ENCODE results near the gene HIRA. TPM values are rescaled to one million over a fixed set of nuclear protein-coding genes. Genes with fewer than 3 reads are reported as not detected.

Gene HIRA
- 9.6 TPM for total RNA-seq
- polyA plus RNA-seq (ENCODE audit: insufficient read depth in 1 of 8, insufficient read length in 8 of 8, low replicate concordance in 1 of 8), result 10 to 100 TPM; 16.6 to 23.4 (median 19.4) TPM
- long read RNA-seq, donor 1, full-length matches to known transcripts, result 1 of 1 reads
- long read RNA-seq, donor 1, partial matches to known transcripts, result 0 of 1 reads
- long read RNA-seq, donor 1, other reads (novel, unspliced or antisense), result 0 of 1 reads
- long read RNA-seq, donor 2, result 0 reads
- long read RNA-seq, donor 3, full-length matches to known transcripts, result 1 of 1 reads
- long read RNA-seq, donor 3, partial matches to known transcripts, result 0 of 1 reads
- long read RNA-seq, donor 3, other reads (novel, unspliced or antisense), result 0 of 1 reads
- long read RNA-seq, donor 4, full-length matches to known transcripts, result 1 of 1 reads
- long read RNA-seq, donor 4, partial matches to known transcripts, result 0 of 1 reads
- long read RNA-seq, donor 4, other reads (novel, unspliced or antisense), result 0 of 1 reads
- long read RNA-seq, donor 5, full-length matches to known transcripts, result 1 of 1 reads
- long read RNA-seq, donor 5, partial matches to known transcripts, result 0 of 1 reads
- long read RNA-seq, donor 5, other reads (novel, unspliced or antisense), result 0 of 1 reads
- long read RNA-seq, donor 6, full-length matches to known transcripts, result 2 of 2 reads
- long read RNA-seq, donor 6, partial matches to known transcripts, result 0 of 2 reads
- long read RNA-seq, donor 6, other reads (novel, unspliced or antisense), result 0 of 2 reads
- long read RNA-seq, donor 7, full-length matches to known transcripts, result 1 of 1 reads
- long read RNA-seq, donor 7, partial matches to known transcripts, result 0 of 1 reads
- long read RNA-seq, donor 7, other reads (novel, unspliced or antisense), result 0 of 1 reads
- long read RNA-seq, donor 8, result 0 reads
- long read RNA-seq, donor 9, result 0 reads
- long read RNA-seq, donor 10, full-length matches to known transcripts, result 2 of 2 reads
- long read RNA-seq, donor 10, partial matches to known transcripts, result 0 of 2 reads
- long read RNA-seq, donor 10, other reads (novel, unspliced or antisense), result 0 of 2 reads
- long read RNA-seq, donor 11, full-length matches to known transcripts, result 1 of 1 reads
- long read RNA-seq, donor 11, partial matches to known transcripts, result 0 of 1 reads
- long read RNA-seq, donor 11, other reads (novel, unspliced or antisense), result 0 of 1 reads

GRCh38 chr22:19431649-19432132 is at the start of gene HIRA:
TSS of gene HIRA (minus strand) at chr22:19431733. CDS start at chr22:19431476, 257 bp downstream.
- Histone ChIP-seq H3K9me3 (replicated peaks; ENCODE audit: control insufficient read depth, low read depth, low read length) (no peaks in the 10 kb centered on the region), H3K4me1 (ENCODE audit: control insufficient read depth, insufficient read depth, low read length) (peaks cover 19% of the 10 kb centered on the region), H3K27ac (ENCODE audit: low read length) (peak within 1 kb of the TSS; percentile 96), H3K27me3 (ENCODE audit: control insufficient read depth, insufficient read depth, low read length) (no peaks in the 10 kb centered on the region), H3K4me3 (ENCODE audit: low read length) (peak within 1 kb of the TSS; percentile 89), H3K36me3 (ENCODE audit: control insufficient read depth, insufficient read depth, low read length) (peaks cover 22% of the 10 kb centered on the region)
- WGBS (ENCODE audit: insufficient coverage), result under 1% methylated on average over 65 of the region's 66 CpGs
- peak; percentile 89 for DNase-seq

GRCh38 chr22:19480789-19481188 is 49.3 kb upstream of the HIRA start:
- Histone ChIP-seq H3K27ac (ENCODE audit: low read length) (no peak overlapping the region), H3K27me3 (ENCODE audit: control insufficient read depth, insufficient read depth, low read length) (no peaks in the 10 kb centered on the region), H3K4me1 (ENCODE audit: control insufficient read depth, insufficient read depth, low read length) (peaks cover 12% of the 10 kb centered on the region), H3K36me3 (ENCODE audit: control insufficient read depth, insufficient read depth, low read length) (peaks cover 17% of the 10 kb centered on the region), H3K9me3 (replicated peaks; ENCODE audit: control insufficient read depth, low read depth, low read length) (no peaks in the 10 kb centered on the region), H3K4me3 (ENCODE audit: low read length) (no peak overlapping the region)
- DNase-seq, result no peak
- WGBS (ENCODE audit: insufficient coverage), result no CpG with 5 or more reads among the region's 10 CpGs

GRCh38 chr22:19480173-19480568 is 48.6 kb upstream of the HIRA start:
- Histone ChIP-seq H3K27ac (ENCODE audit: low read length) (no peak overlapping the region), H3K27me3 (ENCODE audit: control insufficient read depth, insufficient read depth, low read length) (no peaks in the 10 kb centered on the region), H3K36me3 (ENCODE audit: control insufficient read depth, insufficient read depth, low read length) (peaks cover 18% of the 10 kb centered on the region), H3K4me1 (ENCODE audit: control insufficient read depth, insufficient read depth, low read length) (peaks cover 12% of the 10 kb centered on the region), H3K4me3 (ENCODE audit: low read length) (peak overlapping the region; percentile 75), H3K9me3 (replicated peaks; ENCODE audit: control insufficient read depth, low read depth, low read length) (no peaks in the 10 kb centered on the region)
- DNase-seq, result no peak
- 0% methylated on average over 12 of the region's 15 CpGs for WGBS (ENCODE audit: insufficient coverage)

- peaks cover 12% of the 10 kb centered on the region for H3K4me1 ChIP-seq (ENCODE audit: control insufficient read depth, insufficient read depth, low read length)
- peaks cover 21% of the 10 kb centered on the region for H3K36me3 ChIP-seq (ENCODE audit: control insufficient read depth, insufficient read depth, low read length)
- DNase-seq, result peak; percentile 100
- WGBS (ENCODE audit: insufficient coverage), result under 1% methylated on average over 42 of the region's 50 CpGs
- no peaks in the 10 kb centered on the region for H3K27me3 ChIP-seq (ENCODE audit: control insufficient read depth, insufficient read depth, low read length)
- H3K27ac ChIP-seq (ENCODE audit: low read length), result peak within 1 kb of the TSS; percentile 95
- no peaks in the 10 kb centered on the region for H3K9me3 ChIP-seq (replicated peaks; ENCODE audit: control insufficient read depth, low read depth, low read length)
- peak within 1 kb of the TSS; percentile 75 for H3K4me3 ChIP-seq (ENCODE audit: low read length)
Observed at GRCh38 chr22:19479355-19480172, 48.0 kb upstream of the HIRA start, which contains the start of gene CDC45. TSS of gene CDC45 (plus strand) at chr22:19479920. CDS start at chr22:19479969, 49 bp downstream.

GRCh38 chr22:19478901-19479354 is 47.4 kb upstream of the HIRA start, which contains the start of gene UFD1:
TSS of gene UFD1 (minus strand) at chr22:19479193. CDS start at chr22:19479085, 108 bp downstream.
- under 1% methylated on average over 36 of the region's 42 CpGs for WGBS (ENCODE audit: insufficient coverage)
- no peaks in the 10 kb centered on the region for H3K9me3 ChIP-seq (replicated peaks; ENCODE audit: control insufficient read depth, low read depth, low read length)
- H3K4me3 ChIP-seq (ENCODE audit: low read length), result peak within 1 kb of the TSS; percentile 75
- peak; percentile 88 for DNase-seq
- H3K4me1 ChIP-seq (ENCODE audit: control insufficient read depth, insufficient read depth, low read length), result peaks cover 12% of the 10 kb centered on the region
- H3K27ac ChIP-seq (ENCODE audit: low read length), result peak within 1 kb of the TSS; percentile 95
- no peaks in the 10 kb centered on the region for H3K27me3 ChIP-seq (ENCODE audit: control insufficient read depth, insufficient read depth, low read length)
- peaks cover 19% of the 10 kb centered on the region for H3K36me3 ChIP-seq (ENCODE audit: control insufficient read depth, insufficient read depth, low read length)

- H3K27ac ChIP-seq (ENCODE audit: low read length), result peak overlapping the region; percentile 95
- peaks cover 12% of the 10 kb centered on the region for H3K4me1 ChIP-seq (ENCODE audit: control insufficient read depth, insufficient read depth, low read length)
- no peaks in the 10 kb centered on the region for H3K27me3 ChIP-seq (ENCODE audit: control insufficient read depth, insufficient read depth, low read length)
- H3K9me3 ChIP-seq (replicated peaks; ENCODE audit: control insufficient read depth, low read depth, low read length), result no peaks in the 10 kb centered on the region
- peak; percentile 35 for DNase-seq
- peaks cover 24% of the 10 kb centered on the region for H3K36me3 ChIP-seq (ENCODE audit: control insufficient read depth, insufficient read depth, low read length)
- 0% methylated on average over 23 of the region's 31 CpGs for WGBS (ENCODE audit: insufficient coverage)
- peak overlapping the region; percentile 75 for H3K4me3 ChIP-seq (ENCODE audit: low read length)
Observed at GRCh38 chr22:19478045-19478900, 46.7 kb upstream of the HIRA start.

- 47% methylated on average over 2 of the region's 5 CpGs for WGBS (ENCODE audit: insufficient coverage)
- peaks cover 12% of the 10 kb centered on the region for H3K4me1 ChIP-seq (ENCODE audit: control insufficient read depth, insufficient read depth, low read length)
- no peak overlapping the region for H3K27ac ChIP-seq (ENCODE audit: low read length)
- H3K9me3 ChIP-seq (replicated peaks; ENCODE audit: control insufficient read depth, low read depth, low read length), result no peaks in the 10 kb centered on the region
- peaks cover 32% of the 10 kb centered on the region for H3K36me3 ChIP-seq (ENCODE audit: control insufficient read depth, insufficient read depth, low read length)
- H3K4me3 ChIP-seq (ENCODE audit: low read length), result peak overlapping the region; percentile 75
- peak; percentile 44 for DNase-seq
- H3K27me3 ChIP-seq (ENCODE audit: control insufficient read depth, insufficient read depth, low read length), result no peaks in the 10 kb centered on the region
Observed at GRCh38 chr22:19477321-19478044, 46.0 kb upstream of the HIRA start.

- peaks cover 12% of the 10 kb centered on the region for H3K4me1 ChIP-seq (ENCODE audit: control insufficient read depth, insufficient read depth, low read length)
Observed at GRCh38 chr22:19476023-19476422, 44.5 kb upstream of the HIRA start.

More at GRCh38 chr22:19476023-19476422, 44.5 kb upstream of the HIRA start:
- no peak for DNase-seq
- Histone ChIP-seq H3K27me3 (ENCODE audit: control insufficient read depth, insufficient read depth, low read length) (no peaks in the 10 kb centered on the region), H3K27ac (ENCODE audit: low read length) (no peak overlapping the region), H3K4me3 (ENCODE audit: low read length) (no peak overlapping the region), H3K9me3 (replicated peaks; ENCODE audit: control insufficient read depth, low read depth, low read length) (no peaks in the 10 kb centered on the region), H3K36me3 (ENCODE audit: control insufficient read depth, insufficient read depth, low read length) (peaks cover 45% of the 10 kb centered on the region)
- WGBS (ENCODE audit: insufficient coverage), result no CpG with 5 or more reads among the region's 3 CpGs

Data from muscle of leg (tissue), 16 donors.